Activated gamma-delta T cell treated with anti-CD3 and anti-CD28 coated beads, Interleukin-2, amount 50 U/mL, for 16 hours (primary cell): ENCODE results near the gene LY9.

Experiments
- DNase-seq: peaks from one replicate; pipeline ENCODE4 v3.0.0-alpha.2; 2020; ENCODE audit warnings: low read depth

LY9 gene

GRCh38 chr1:160801836-160802580 lies 6.0 kb downstream of the LY9 start:
- DNase-seq: no peak

GRCh38 chr1:160806109-160806665 lies 10.2 kb downstream of the LY9 start:
- DNase-seq: no peak

GRCh38 chr1:160806784-160807183 lies 10.8 kb downstream of the LY9 start:
- DNase-seq: no peak

GRCh38 chr1:160807247-160807646 lies 11.3 kb downstream of the LY9 start:
- DNase-seq: no peak

DNA sequence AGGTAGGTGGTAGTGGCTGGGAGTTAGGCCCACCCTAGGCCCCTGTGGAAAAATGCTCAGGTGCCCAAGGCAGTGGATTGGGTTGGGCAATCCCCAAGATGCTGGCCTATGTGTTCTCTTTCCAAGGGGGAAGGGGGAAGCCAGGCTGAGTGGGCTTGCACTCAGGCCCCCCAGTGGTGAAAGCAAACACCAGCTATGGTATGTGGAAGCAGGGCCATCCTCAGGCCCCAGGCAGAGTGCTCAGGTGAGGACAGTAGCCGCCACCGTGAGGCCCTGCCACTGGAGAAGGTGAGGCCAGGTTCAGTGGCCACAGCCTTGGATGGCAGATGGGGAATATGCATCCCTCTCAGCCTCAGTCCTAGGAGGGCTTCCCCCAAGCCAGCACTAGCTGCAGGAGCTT lies 11.8 kb downstream of the LY9 start:
- no peak for DNase-seq

GRCh38 chr1:160808289-160808688 lies 12.3 kb downstream of the LY9 start:
- DNase-seq: no peak

GRCh38 chr1:160810486-160810885 lies 14.5 kb downstream of the LY9 start:
- DNase-seq: no peak

- no peak for DNase-seq
These were observed 15.2 kb downstream of the LY9 start for GRCh38 chr1:160811147-160811546.

DNA sequence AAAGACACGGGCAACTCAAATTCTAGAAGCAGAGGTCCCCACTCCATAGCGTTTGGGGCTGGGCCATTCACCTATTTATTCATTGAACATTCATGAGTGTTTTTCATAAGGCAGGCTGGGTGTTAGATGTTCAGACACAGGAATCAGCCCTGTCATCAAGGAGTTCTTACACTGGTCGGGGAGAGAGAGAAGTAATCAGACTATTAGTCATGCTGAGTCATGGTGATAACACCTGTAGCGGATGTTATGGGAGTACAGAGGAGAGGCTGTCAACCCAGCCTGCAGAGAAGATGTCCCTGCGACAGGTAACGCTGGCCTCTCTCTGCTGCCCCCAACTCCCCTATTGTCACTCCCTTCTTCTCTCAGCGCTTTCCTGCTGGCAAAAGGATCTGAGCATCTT lies 17.2 kb downstream of the LY9 start:
- DNase-seq: no peak

DNA sequence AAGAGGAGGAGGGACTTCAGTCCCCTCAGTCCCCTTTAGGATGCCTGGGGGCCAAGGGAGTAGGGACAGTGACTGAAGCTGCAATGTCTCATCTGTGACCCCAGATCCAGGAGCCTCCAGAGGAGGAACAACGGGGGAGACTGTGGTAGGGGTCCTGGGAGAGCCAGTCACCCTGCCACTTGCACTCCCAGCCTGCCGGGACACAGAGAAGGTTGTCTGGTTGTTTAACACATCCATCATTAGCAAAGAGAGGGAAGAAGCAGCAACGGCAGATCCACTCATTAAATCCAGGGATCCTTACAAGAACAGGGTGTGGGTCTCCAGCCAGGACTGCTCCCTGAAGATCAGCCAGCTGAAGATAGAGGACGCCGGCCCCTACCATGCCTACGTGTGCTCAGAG lies 18.3 kb downstream of the LY9 start:
- DNase-seq: no peak

DNA sequence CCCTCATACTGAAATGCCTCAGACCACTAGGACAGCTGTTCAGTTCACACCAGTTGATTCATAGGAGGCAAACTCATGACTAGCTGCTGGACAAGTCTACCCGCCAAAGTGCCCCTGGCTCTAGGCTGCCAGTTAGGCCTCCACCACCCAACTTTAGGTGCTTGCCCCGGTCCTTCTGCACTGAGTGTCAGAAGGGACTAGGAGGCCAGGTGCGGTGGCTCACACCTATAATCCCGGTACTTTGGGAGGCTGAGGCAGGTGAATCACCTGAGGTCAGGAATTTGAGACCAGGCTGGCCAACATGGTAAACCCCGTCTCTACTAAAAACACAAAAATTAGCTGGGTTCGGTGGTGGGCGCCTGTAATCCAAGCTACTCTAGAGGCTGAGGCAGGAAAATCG lies 18.9 kb downstream of the LY9 start:
- DNase-seq: no peak

DNA sequence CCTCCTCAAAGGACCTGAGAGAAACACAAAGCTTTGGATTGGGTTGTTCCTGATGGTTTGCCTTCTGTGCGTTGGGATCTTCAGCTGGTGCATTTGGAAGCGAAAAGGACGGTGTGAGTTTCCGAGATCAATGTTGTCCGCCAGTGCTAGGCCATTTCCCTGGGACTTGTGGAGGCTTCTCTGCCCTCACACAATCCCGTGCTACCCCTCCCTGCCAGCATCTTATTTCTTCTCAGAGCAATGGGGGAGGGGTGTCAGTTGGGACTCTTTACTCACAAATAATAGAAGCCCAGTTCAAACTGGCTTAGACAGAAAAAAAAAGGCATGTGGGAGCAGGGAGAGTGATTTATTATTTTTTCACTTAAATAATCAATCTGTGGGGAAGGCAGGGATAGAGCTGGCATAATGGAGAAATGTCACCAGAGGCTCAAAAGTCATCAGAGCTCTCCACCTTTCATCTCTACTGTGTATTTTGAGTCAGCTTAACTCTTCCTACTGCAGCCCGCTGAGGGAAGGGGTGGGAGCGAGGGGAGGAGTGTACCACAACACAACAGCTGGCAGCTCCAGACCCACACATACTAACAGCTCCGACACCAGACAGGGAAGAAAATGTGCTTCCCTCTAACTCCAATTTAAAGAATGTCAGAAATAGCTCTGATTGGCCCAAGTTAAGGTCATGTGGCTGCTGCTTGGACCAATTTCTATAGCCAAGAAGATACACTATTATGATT lies 22.4 kb downstream of the LY9 start:
- no peak for DNase-seq

DNA sequence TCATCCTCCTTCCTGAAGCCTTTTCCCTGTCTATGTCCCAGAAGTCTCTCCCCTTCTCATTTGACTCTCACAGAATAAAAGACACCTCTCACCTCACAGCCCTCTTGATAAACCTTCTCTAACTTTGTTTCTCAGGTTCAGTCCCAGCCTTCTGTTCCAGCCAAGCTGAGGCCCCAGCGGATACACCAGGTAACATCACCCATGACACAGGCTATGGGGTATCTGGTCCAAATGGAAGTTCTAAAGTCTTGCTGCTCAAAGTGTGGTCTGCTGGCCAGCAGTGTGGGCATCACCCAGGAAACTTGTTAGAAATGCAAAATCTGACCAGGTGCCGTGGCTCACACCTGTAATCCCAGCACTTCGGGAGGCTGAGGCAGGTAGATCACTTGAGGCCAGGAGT lies 23.2 kb downstream of the LY9 start:
- DNase-seq: no peak

- no peak for DNase-seq
These were observed 25.7 kb downstream of the LY9 start for GRCh38 chr1:160821627-160822026.

DNA sequence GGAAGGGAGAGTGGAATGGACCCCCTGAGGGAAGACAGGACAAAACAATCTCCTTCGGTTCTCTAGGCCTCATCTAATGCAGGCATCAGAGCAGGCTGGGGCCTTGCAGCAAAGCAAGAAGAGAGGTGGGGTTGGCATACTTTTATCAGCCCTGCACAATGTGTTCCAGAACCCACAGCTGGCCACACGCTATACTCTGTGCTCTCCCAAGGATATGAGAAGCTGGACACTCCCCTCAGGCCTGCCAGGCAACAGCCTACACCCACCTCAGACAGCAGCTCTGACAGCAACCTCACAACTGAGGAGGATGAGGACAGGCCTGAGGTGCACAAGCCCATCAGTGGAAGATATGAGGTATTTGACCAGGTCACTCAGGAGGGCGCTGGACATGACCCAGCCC lies 27.3 kb downstream of the LY9 start:
- DNase-seq: no peak

- no peak for DNase-seq
These were observed 30.6 kb downstream of the LY9 start for GRCh38 chr1:160826546-160826945.

- DNase-seq: no peak
These were observed 31.4 kb downstream of the LY9 start for GRCh38 chr1:160827418-160827817.

- no peak for DNase-seq
These were observed 33.8 kb downstream of the LY9 start for GRCh38 chr1:160829766-160830165.

DNA sequence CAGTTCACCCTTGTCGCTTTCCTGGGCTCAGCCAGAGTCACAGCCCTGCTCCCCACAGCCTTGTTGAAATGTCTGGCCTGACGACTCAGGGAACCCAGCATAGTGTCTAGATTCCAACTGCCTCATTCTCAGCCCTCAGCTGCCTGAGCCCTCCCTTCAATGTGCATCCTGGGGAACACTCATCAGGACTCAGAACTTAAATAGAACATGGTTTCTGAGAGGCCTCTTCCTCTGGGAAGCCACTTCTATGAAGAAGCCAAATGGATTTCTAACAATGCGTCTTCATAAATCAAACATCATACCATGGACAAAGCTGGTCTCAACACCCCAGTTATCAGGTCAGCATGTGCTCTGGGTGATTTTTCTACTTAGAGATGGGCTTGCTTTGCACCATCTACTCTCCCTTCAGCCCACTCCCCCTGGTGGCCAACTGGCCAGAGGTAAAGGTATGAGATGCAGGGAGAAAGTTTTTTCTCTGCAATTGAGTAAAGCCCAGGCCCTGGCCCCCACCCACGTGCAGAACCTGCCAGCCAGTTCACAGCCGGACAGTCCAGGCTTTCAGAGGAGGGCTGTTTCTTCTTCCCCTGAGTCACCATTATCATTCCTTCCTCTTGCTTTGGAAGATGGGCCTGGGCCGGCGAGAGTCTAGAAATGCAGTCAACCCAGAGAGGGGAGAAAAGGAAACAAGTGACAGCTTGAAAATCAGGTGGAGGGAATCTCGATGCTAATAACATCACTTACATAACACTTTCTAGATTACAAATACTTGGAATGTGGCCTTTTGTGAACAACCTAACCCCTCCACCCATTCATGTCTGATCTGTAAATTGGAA lies 34.6 kb downstream of the LY9 start:
- peak; percentile 70 for DNase-seq

GRCh38 chr1:160834945-160835565 lies 39.1 kb downstream of the LY9 start:
- peak; percentile 49 for DNase-seq

GRCh38 chr1:160835751-160836150 lies 39.8 kb downstream of the LY9 start:
- no peak for DNase-seq

- no peak for DNase-seq
These were observed 40.6 kb downstream of the LY9 start for GRCh38 chr1:160836561-160836960.
